PC-9 (cell line): ENCODE measurements around the gene ZIK1.

Source experiments
- CTCF ChIP-seq: fragments of 200-600 bp; sonication (generic); conservative IDR thresholded peaks from 2 replicates; pipeline ENCODE4 v1.6.1; 2017; ENCODE audit warnings: mixed run types, antibody characterized with exemption, mild to moderate bottlenecking, moderate library complexity
- EZH2 ChIP-seq: fragments of 200-600 bp; sonication (generic); IDR thresholded peaks from 2 replicates; pipeline ENCODE4 v1.8.0; 2017; ENCODE audit warnings: antibody characterized with exemption, low read depth

- TF ChIP-seq CTCF (no peak), EZH2 (no peak)
These were observed 20.4 kb upstream of the ZIK1 start for GRCh38 chr19:57563547-57563946.
